GM13976 (cell line): ENCODE results near the gene PUDP.
A peak's percentile ranks its signal among the peaks of the same experiment; 100 is the strongest.

Source experiments
- DNase-seq: peaks from one replicate; pipeline ENCODE4 v3.0.0; 2012; ENCODE audit warnings: low spot score
- in situ Hi-C: fragments of 300-500 bp; cut with MboI; formaldehyde crosslinking; loops from one replicate; pipeline ENCODE4 v1.12.0; 2022; ENCODE audit warnings: low sequenced_read_pairs, mixed read lengths, inconsistent platforms; ENCODE audit not compliant: unreplicated experiment
- TF ChIP-seq, protein P1 (sequence below): IDR thresholded peaks from 2 replicates; pipeline ENCODE4 v1.5.1; 2012; ENCODE audit warnings: borderline replicate concordance, mild to moderate bottlenecking; ENCODE audit not compliant: insufficient read depth; ENCODE audit errors: extremely low read depth, missing control alignments, control extremely low read depth

The PUDP gene

DNA sequence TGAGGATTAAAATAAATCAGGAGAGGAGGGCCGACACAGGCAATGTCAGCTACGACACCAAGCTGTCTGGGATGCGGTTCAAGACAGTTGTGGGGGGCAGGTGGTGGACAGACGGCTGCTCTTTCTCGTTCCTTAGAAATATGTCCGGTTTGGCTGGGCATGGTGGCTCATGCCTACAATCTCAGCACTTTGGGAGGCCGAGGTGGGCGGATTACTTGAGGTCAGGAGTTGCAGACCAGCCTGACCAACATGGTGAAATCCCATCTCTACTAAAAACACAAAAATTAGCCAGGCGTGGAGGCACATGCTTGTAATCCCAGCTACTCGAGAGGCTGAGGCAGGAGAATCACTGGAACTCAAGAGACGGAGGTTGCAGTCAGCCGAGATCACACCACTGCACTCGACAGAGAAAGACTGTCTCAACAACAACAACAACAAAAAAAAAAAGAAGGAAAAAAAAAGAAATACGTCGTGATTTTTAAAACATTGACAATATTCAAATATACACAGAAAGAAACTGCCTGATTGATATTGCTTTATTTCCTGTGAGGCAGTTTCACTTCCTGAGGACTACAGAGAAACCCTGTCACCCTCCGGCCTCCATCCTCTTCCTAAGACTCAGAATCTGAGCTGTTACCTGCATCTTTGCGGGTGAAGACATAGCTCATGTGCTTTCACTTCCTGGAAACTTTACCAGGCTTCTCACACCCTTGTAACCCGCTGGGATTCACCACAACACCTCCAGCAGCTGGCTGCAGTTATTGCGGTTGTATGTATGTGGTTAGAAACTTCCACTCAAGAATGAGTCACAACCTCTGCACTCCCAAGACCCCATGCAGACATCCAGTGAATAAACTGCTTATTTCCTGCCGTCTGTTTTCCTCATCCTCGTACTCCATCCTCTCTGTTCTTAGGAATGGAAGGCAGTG is 64.2 kb downstream of the PUDP start:
- TF ChIP-seq, protein P1, sequence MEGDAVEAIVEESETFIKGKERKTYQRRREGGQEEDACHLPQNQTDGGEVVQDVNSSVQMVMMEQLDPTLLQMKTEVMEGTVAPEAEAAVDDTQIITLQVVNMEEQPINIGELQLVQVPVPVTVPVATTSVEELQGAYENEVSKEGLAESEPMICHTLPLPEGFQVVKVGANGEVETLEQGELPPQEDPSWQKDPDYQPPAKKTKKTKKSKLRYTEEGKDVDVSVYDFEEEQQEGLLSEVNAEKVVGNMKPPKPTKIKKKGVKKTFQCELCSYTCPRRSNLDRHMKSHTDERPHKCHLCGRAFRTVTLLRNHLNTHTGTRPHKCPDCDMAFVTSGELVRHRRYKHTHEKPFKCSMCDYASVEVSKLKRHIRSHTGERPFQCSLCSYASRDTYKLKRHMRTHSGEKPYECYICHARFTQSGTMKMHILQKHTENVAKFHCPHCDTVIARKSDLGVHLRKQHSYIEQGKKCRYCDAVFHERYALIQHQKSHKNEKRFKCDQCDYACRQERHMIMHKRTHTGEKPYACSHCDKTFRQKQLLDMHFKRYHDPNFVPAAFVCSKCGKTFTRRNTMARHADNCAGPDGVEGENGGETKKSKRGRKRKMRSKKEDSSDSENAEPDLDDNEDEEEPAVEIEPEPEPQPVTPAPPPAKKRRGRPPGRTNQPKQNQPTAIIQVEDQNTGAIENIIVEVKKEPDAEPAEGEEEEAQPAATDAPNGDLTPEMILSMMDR: no peak
- DNase-seq: peak; percentile 40
- in situ Hi-C loops: loop anchor here (25.0 kb wide), 1 partner anchor 854 kb away; the partner anchor contains the start of gene PNPLA4

DNA sequence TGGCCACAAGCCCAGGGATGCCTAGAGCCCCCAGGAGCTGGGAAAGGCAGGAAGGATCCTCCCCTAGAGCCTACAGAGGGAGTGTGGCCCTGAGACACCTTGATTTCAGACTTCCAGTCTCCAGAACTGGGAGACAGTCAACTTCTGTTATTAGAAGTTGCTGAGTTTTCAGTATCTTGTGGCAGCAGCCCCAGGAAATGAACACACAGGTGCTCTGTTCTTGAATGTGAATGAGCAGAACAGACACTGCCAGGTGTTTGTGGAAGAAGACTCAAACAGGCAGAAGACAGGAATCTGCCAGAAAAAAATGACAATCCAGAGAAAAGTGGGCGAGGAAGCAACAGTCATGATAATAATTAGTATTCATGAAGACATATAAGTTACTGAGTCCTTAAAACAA is 64.9 kb downstream of the PUDP start:
- no peak for DNase-seq
- TF ChIP-seq, protein P1: no peak
- in situ Hi-C loops: loop anchor here (25.0 kb wide), 1 partner anchor 854 kb away; the partner anchor contains the start of gene PNPLA4

DNA sequence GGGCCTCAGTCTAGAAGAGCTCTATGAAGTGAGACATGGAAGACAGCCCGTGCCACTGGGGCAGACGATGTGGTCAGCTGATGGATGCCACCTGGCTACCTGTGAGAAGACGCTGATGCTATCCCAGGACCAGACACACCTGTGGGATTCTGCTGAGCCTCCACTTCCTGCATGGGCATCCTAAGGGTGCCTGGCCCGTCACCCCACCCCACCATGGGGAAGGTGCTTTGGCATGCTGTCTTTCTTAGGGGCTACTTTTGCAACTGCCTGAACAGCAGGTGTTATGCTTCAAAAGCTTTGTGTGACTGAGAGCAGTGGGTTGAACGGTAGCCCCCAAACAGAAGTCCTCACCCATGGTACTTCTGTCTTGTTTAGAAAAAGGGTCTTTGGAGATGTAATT is 65.4 kb downstream of the PUDP start:
- TF ChIP-seq, protein P1: no peak
- in situ Hi-C loops: loop anchor here (25.0 kb wide), 1 partner anchor 855 kb away; the partner anchor contains the start of gene PNPLA4
- DNase-seq: no peak

DNA sequence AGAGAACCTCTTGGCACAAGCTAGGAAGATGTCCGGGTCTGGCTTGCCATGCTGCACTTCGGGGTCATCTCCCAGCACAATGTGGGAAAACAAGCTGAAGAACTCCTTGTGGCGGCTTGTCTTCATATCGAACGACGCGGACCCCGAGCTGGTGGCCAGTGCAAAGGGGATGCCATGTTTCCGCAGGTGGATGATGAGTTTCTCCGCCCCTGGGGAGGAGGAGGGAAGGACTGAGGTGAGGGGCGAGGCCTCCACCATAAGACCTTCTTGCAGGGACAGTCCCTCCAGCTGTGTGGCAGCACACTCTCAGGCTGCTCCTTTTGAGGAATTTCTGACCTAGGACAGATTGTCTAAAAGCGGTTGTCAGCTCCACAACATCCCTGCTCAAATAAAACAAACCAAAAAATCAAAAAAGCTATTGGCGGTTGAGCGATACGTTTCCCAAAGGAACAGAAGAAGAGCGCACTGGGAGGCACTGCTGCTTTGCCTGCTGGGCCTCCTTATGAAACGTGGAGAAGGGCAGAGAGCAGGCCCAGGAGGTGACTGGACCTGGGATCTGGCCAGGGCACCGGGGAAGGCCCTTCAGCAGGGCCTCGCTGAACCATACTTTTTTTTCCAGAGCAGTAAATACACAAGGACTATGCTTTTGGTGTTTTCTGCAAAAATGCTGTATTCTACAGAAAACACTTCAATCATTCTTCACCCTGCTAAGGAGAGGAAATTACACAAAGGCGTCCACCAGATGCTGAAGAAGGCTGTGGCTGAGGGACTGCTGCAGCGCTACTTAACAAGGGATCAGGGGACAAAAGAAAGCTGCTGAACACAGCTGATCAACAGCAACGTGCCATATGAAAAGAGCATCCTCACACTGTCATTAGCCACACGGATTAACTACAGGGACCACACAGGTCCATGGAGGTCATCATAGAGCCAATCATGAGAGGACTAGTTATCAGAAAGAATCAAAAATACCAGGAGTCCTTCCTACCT is 70.4 kb downstream of the PUDP start:
- no peak for DNase-seq
- in situ Hi-C loops: loop anchor here (25.0 kb wide), 1 partner anchor 860 kb away; the partner anchor contains the start of gene PNPLA4

DNA sequence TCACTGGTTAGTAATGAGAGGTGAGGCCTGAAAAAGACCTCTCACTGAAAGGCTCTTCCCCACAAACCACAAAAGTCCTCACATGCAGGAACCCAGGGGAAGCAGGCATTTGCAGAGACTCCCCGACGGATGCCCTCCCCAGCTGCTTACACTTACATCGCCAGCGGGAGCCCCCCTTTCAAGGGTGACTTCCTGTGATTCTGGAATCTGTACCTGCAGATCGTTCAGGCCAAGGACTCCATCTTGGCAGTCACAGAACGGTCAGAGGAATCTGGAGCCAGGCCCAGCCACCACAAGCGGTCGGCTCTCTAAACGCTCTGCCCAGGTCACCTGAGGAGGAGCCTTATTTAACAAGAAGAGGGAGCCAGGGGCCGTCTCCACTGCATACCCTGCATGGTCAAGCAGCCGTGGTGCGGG is 71.7 kb downstream of the PUDP start:
- TF ChIP-seq, protein P1: no peak
- no peak for DNase-seq
- in situ Hi-C loops: loop anchor here (25.0 kb wide), 1 partner anchor 861 kb away; the partner anchor contains the start of gene PNPLA4

More for the DNA sequence above, 70.4 kb downstream of the PUDP start:
- TF ChIP-seq, protein P1: no peak

- TF ChIP-seq, protein P1: no peak
- in situ Hi-C loops: loop anchor here (25.0 kb wide), 1 partner anchor 862 kb away; the partner anchor contains the start of gene PNPLA4
- no peak for DNase-seq
Measured at GRCh38 chrX:7074908-7075204, 73.1 kb downstream of the PUDP start.
